Measurements from ENCODE around the gene ZNF433. TPM values are rescaled to one million over a fixed set of nuclear protein-coding genes. Genes with fewer than 3 reads are reported as not detected.

ZNF433 gene
- total and polyA plus RNA-seq, 2 experiments from 2014 or later, result 2.0 to 3.4 TPM

DNA sequence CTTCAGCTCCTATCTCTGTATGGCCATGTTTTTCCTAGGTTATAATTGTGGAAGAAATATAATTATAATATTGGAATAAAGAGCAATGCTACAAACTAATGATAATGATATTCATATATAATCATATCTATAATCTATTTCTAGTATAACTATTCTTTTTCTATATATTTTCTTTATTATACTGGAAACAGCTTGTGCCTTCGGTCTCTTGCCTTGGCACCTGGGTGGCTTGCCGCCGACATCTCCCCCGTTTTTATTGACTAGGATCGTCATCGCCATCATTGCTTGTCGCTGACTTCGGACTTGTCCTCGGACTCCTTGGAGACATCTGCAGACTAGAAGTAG is 46.4 kb downstream of the ZNF433 start:
- peak overlapping the region; percentile 31; the same call in 1 of the 2 replicates for H3K4me2 ChIP-seq
- H3K27ac Mint-ChIP-seq, result no peak overlapping the region
- H3K4me3 Mint-ChIP-seq, result no peak overlapping the region
- H3K9me3 Mint-ChIP-seq, result peaks cover 91% of the 10 kb centered on the region
- DNase-seq (ENCODE audit: low spot score), result no peak
- peaks cover 32% of the 10 kb centered on the region for H3K36me3 Mint-ChIP-seq (ENCODE audit: low read depth)
- H3K4me3 ChIP-seq, result peak overlapping the region; percentile 96
- no peak overlapping the region for H2AFZ ChIP-seq
- H3K27me3 Mint-ChIP-seq (ENCODE audit: insufficient read depth, low read depth, poor library complexity), result peaks cover 3% of the 10 kb centered on the region
- no peak for ATAC-seq
- H4K20me1 ChIP-seq (replicated peaks; ENCODE audit: insufficient read depth), result peaks cover 41% of the 10 kb centered on the region
- H3K36me3 ChIP-seq (ENCODE audit: insufficient read depth), result peaks cover 6% of the 10 kb centered on the region; the same call in 1 of the 2 replicates
- no peaks in the 10 kb centered on the region for H3K9me2 ChIP-seq (ENCODE audit: insufficient read depth)
- TF ChIP-seq, protein P1, sequence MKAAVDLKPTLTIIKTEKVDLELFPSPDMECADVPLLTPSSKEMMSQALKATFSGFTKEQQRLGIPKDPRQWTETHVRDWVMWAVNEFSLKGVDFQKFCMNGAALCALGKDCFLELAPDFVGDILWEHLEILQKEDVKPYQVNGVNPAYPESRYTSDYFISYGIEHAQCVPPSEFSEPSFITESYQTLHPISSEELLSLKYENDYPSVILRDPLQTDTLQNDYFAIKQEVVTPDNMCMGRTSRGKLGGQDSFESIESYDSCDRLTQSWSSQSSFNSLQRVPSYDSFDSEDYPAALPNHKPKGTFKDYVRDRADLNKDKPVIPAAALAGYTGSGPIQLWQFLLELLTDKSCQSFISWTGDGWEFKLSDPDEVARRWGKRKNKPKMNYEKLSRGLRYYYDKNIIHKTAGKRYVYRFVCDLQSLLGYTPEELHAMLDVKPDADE (IDR thresholded peaks at IDR 0.05), result no peak
- TF ChIP-seq REST (IDR thresholded peaks at IDR 0.05; ENCODE audit: unreplicated experiment) (no peak), EZH2phosphoT487 (IDR thresholded peaks at IDR 0.05; ENCODE audit: unreplicated experiment) (no peak), ZNF331 (CRISPR knock-in tag; IDR thresholded peaks at IDR 0.05; ENCODE audit: low read depth) (no peak), STAT1 (IDR thresholded peaks at IDR 0.05; ENCODE audit: unreplicated experiment) (no peak), POLR2AphosphoS5 (IDR thresholded peaks at IDR 0.05; ENCODE audit: low read depth) (no peak), NANOG (IDR thresholded peaks at IDR 0.05; ENCODE audit: borderline replicate concordance) (no peak)
- TF ChIP-seq, protein P2, sequence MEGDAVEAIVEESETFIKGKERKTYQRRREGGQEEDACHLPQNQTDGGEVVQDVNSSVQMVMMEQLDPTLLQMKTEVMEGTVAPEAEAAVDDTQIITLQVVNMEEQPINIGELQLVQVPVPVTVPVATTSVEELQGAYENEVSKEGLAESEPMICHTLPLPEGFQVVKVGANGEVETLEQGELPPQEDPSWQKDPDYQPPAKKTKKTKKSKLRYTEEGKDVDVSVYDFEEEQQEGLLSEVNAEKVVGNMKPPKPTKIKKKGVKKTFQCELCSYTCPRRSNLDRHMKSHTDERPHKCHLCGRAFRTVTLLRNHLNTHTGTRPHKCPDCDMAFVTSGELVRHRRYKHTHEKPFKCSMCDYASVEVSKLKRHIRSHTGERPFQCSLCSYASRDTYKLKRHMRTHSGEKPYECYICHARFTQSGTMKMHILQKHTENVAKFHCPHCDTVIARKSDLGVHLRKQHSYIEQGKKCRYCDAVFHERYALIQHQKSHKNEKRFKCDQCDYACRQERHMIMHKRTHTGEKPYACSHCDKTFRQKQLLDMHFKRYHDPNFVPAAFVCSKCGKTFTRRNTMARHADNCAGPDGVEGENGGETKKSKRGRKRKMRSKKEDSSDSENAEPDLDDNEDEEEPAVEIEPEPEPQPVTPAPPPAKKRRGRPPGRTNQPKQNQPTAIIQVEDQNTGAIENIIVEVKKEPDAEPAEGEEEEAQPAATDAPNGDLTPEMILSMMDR (conservative IDR thresholded peaks at IDR 0.05; ENCODE audit: low read depth in 2 of 2), result no peak
- peaks cover 57% of the 10 kb centered on the region for H3K79me2 ChIP-seq (replicated peaks; ENCODE audit: insufficient read depth)
- no peaks in the 10 kb centered on the region for H3K27me3 ChIP-seq (ENCODE audit: insufficient read depth)
- no peak overlapping the region for H3K27ac ChIP-seq (ENCODE audit: low read depth)
- H3K4me1 Mint-ChIP-seq, result no peaks in the 10 kb centered on the region
- no peaks in the 10 kb centered on the region for H3F3A ChIP-seq (replicated peaks; ENCODE audit: low read depth)
- peaks cover 8% of the 10 kb centered on the region for H3K4me1 ChIP-seq (ENCODE audit: insufficient read depth)

Data from GM23338 (cell line).